Urinary bladder (tissue), 4 donors: ENCODE measurements around the gene PSKH1. TPM values are rescaled to one million over a fixed set of nuclear protein-coding genes. Genes with fewer than 3 reads are reported as not detected.

ENCODE experiments used
- DNase-seq: peaks from one replicate; pipeline ENCODE4 v3.0.0-alpha.2; 2015; ENCODE audit errors: extremely low spot score
- H3K27ac ChIP-seq: one replicate; pipeline ENCODE4 v1.5.1; 2013; ENCODE audit warnings: low read depth, mild to moderate bottlenecking, moderate library complexity
- H3K36me3 ChIP-seq: one replicate; pipeline ENCODE4 v1.6.1; 2013; ENCODE audit warnings: mild to moderate bottlenecking, moderate library complexity; ENCODE audit not compliant: insufficient read depth
- H3K4me1 ChIP-seq: one replicate; pipeline ENCODE4 v1.6.1; 2013; ENCODE audit warnings: mild to moderate bottlenecking, moderate library complexity; ENCODE audit not compliant: insufficient read depth
- H3K4me3 ChIP-seq: one replicate; pipeline ENCODE4 v1.5.1; 2013; ENCODE audit warnings: low read depth, low read length
- WGBS: extraction: QIAGEN DNeasy Blood & Tissue Kit; methylation state at CpG from one replicate; pipeline ENCODE4 v1.1.7; 2013; 5-methylcytosine and 5-hydroxymethylcytosine counted together
- polyA plus RNA-seq: library from polyadenylated mRNA; stranded (reverse); fragments of 200-250 nt; gene quantifications from one replicate; pipeline ENCODE4 v1.2.3, GENCODE V29; 2013
- total RNA-seq: library from RNA; depleted of rRNA; stranded (reverse); fragments of >200 nt; gene quantifications from one replicate; pipeline ENCODE4 v1.2.3, GENCODE V29; 2014
- donor health status: healthy with polysubstance abuse.
- donor health status: healthy.

PSKH1 gene
- total and polyA plus RNA-seq, 2 donors = 9.9 to 39.0 TPM

DNA sequence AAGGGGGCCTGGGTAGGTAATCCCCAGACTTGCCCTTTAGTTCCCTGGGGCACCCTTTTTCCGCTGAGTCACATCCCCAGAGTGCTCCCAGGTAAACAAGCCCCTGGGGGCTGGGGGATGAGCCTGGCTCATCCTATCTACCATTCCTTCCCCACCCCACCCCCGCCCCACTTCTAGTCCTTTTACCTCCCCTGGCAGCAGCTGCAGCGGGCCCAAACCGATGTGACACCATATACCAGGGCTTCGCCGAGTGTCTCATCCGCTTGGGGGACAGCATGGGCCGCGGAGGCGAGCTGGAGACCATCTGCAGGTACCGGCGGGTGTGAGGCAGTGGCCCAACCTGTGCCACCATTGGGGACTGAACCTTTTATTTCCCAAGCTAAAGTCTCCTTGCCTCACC lies 7.5 kb upstream of the PSKH1 start:
- Histone ChIP-seq H3K36me3 (peaks cover 3% of the 10 kb centered on the region), H3K4me3 (no peak overlapping the region), H3K27ac (no peak overlapping the region), H3K4me1 (no peaks in the 10 kb centered on the region)
- 94% methylated on average over 12 of the region's 12 CpGs for WGBS
- DNase-seq = no peak

DNA sequence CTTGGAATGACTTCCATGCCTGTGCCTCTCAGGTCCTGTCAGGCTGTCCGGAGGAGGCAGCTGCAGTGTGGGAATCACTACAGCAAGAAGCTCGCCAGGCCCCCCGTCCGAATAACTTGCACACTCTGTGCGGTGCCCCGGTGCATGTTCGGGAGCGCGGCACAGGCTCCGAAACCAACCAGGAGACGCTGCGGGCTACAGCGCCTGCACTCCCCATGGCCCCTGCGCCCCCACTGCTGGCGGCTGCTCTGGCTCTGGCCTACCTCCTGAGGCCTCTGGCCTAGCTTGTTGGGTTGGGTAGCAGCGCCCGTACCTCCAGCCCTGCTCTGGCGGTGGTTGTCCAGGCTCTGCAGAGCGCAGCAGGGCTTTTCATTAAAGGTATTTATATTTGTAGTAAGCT lies 7.1 kb upstream of the PSKH1 start:
- peaks cover 3% of the 10 kb centered on the region for H3K36me3 ChIP-seq
- no peak overlapping the region for H3K27ac ChIP-seq
- 95% methylated on average over 19 of the region's 19 CpGs for WGBS
- H3K4me1 ChIP-seq = no peaks in the 10 kb centered on the region
- H3K4me3 ChIP-seq = no peak overlapping the region
- no peak for DNase-seq

DNA sequence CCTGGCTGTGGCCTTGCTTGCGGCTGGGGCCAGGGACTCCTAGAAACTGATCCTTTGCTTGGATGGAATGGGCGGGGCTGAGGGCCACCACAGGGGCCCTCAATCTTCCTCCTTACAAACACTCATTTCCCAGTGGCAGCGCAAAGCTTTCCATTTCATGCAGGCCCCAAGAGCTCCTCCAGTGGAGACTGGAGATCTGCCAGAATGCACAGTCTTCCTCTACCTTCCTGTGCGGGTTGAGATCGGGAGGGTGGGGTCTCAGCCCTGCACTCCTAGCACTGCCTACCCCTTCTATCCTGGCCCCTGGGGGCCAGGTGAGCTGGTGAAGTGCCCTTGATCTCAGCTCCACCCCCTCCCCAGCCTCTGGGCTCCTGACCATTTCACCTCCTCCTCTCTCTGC lies 6.7 kb upstream of the PSKH1 start:
- 88% methylated on average over 5 of the region's 5 CpGs for WGBS
- Histone ChIP-seq H3K27ac (no peak overlapping the region), H3K4me3 (no peak overlapping the region), H3K36me3 (peaks cover 1% of the 10 kb centered on the region), H3K4me1 (no peaks in the 10 kb centered on the region)
- no peak for DNase-seq

- no peak for DNase-seq
- H3K4me1 ChIP-seq = no peaks in the 10 kb centered on the region
- no peak overlapping the region for H3K27ac ChIP-seq
- H3K4me3 ChIP-seq = no peak overlapping the region
- 75% methylated on average over 3 of the region's 3 CpGs for WGBS
- H3K36me3 ChIP-seq = no peaks in the 10 kb centered on the region
These were observed 4.7 kb upstream of the PSKH1 start for GRCh38 chr16:67888331-67888730.

DNA sequence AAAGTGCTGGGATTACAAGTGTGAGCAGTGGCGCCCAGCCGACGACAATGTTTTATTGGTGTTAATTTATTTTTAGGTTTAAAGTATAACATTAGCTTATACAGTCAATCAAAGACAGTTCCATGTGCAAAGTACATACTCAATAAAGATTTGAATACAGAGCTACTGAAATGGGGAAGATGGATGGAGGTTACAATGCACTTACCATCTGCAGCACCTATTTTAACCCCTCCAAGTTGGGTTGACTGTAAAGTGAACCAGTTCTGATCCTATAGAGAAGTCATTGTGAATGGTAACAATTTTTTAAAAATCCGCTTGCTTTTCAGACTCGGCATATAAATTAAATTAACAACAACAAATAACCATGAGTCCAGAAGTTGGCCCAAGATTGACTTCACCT lies 679 bp upstream of the PSKH1 start:
- Histone ChIP-seq H3K36me3 (no peaks in the 10 kb centered on the region), H3K27ac (no peak overlapping the region), H3K4me3 (peak overlapping the region; percentile 26), H3K4me1 (no peaks in the 10 kb centered on the region)
- WGBS = 52% methylated on average over 5 of the region's 5 CpGs
- DNase-seq = no peak

DNA sequence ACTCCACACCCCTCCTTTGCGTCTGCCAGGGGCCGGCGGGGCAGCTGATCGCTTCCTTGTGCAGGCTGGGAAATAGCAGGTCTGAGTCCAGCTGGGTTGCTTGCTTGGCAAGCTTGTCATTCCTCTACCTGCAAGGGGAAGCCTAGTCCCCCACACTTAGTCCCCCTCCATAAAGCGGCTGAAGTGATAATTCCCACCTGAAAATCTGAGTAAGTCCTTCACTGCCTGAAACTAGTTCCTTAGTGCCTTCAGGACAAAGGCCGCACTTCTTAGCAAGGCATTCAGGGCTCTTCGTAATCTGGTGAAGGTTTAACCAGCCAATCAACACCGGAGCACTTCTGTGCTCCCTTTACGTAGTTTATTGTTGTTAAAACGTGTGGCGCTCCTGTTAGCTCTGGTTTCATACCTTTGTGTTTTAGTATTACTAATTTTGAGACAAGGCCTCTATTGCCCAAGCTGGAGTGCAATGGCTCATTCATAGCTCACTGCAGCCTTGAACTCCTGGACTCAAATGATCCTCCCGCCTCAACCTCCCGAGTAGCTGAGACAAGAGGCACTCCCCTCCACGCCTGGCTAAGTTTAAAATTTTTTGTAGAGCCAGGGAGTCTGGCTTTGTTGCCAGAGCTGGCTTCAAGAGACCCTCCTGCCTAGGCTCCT lies 817 bp downstream of the PSKH1 start:
- DNase-seq = no peak
- Histone ChIP-seq H3K4me3 (peak overlapping the region; percentile 87), H3K4me1 (no peaks in the 10 kb centered on the region), H3K27ac (peak overlapping the region; percentile 99), H3K36me3 (no peaks in the 10 kb centered on the region)
- WGBS = 18% methylated on average over 14 of the region's 14 CpGs

DNA sequence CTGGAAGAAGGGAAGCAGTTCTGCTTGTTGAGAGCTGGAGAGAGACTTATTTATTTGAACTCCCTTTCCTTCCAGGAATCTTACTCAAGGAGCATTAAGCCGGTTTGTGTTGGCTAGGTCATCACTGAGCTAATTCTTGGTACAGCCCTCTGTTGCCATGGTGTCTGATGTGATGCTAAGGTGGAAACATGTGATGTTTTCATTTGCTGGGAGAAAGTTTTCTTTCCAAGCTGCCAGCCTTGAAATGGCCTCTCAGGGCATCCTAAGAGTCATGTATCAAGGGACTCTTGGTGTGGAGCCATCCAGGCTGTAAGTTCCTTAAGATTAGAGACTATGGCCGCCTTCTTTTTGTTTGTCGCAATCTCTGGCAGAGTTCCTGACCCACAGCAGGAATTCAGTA lies 4.2 kb downstream of the PSKH1 start:
- Histone ChIP-seq H3K27ac (no peak overlapping the region), H3K4me1 (no peaks in the 10 kb centered on the region), H3K4me3 (no peak overlapping the region), H3K36me3 (no peaks in the 10 kb centered on the region)
- DNase-seq = no peak
- WGBS = 63% methylated on average over 3 of the region's 3 CpGs

GRCh38 chr16:67901734-67902133 lies 8.7 kb downstream of the PSKH1 start:
- Histone ChIP-seq H3K4me3 (no peak overlapping the region), H3K36me3 (no peaks in the 10 kb centered on the region), H3K4me1 (no peaks in the 10 kb centered on the region), H3K27ac (no peak overlapping the region)
- DNase-seq = no peak
- WGBS = 93% methylated on average over 5 of the region's 5 CpGs

- no peak for DNase-seq
- 71% methylated on average over 4 of the region's 4 CpGs for WGBS
- Histone ChIP-seq H3K36me3 (no peaks in the 10 kb centered on the region), H3K4me3 (no peak overlapping the region), H3K4me1 (no peaks in the 10 kb centered on the region), H3K27ac (no peak overlapping the region)
These were observed 9.8 kb downstream of the PSKH1 start for GRCh38 chr16:67902831-67903230.

GRCh38 chr16:67907397-67908180 lies 14.5 kb downstream of the PSKH1 start:
- H3K27ac ChIP-seq = no peak overlapping the region
- WGBS = 89% methylated on average over 11 of the region's 11 CpGs
- no peaks in the 10 kb centered on the region for H3K4me1 ChIP-seq
- no peak overlapping the region for H3K4me3 ChIP-seq
- no peak for DNase-seq
- H3K36me3 ChIP-seq = no peaks in the 10 kb centered on the region

DNA sequence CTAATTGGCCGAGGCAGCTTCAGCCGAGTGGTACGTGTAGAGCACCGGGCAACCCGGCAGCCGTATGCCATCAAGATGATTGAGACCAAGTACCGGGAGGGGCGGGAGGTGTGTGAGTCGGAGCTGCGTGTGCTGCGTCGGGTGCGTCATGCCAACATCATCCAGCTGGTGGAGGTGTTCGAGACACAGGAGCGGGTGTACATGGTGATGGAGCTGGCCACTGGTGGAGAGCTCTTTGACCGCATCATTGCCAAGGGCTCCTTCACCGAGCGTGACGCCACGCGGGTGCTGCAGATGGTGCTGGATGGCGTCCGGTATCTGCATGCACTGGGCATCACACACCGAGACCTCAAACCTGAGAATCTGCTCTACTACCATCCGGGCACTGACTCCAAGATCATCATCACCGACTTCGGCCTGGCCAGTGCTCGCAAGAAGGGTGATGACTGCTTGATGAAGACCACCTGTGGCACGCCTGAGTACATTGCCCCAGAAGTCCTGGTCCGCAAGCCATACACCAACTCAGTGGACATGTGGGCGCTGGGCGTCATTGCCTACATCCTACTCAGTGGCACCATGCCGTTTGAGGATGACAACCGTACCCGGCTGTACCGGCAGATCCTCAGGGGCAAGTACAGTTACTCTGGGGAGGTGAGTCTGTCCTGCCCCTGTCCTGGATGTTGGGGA lies 16.1 kb downstream of the PSKH1 start:
- Histone ChIP-seq H3K27ac (no peak overlapping the region), H3K36me3 (no peaks in the 10 kb centered on the region)
- no peak for DNase-seq

GRCh38 chr16:67910158-67910557 lies 17.1 kb downstream of the PSKH1 start:
- Histone ChIP-seq H3K4me1 (no peaks in the 10 kb centered on the region), H3K36me3 (no peaks in the 10 kb centered on the region), H3K4me3 (no peak overlapping the region), H3K27ac (no peak overlapping the region)
- 52% methylated on average over 2 of the region's 2 CpGs for WGBS
- no peak for DNase-seq

More for the DNA sequence above, 16.1 kb downstream of the PSKH1 start:
- no peaks in the 10 kb centered on the region for H3K4me1 ChIP-seq
- no peak overlapping the region for H3K4me3 ChIP-seq
- WGBS = 93% methylated on average over 36 of the region's 36 CpGs

DNA sequence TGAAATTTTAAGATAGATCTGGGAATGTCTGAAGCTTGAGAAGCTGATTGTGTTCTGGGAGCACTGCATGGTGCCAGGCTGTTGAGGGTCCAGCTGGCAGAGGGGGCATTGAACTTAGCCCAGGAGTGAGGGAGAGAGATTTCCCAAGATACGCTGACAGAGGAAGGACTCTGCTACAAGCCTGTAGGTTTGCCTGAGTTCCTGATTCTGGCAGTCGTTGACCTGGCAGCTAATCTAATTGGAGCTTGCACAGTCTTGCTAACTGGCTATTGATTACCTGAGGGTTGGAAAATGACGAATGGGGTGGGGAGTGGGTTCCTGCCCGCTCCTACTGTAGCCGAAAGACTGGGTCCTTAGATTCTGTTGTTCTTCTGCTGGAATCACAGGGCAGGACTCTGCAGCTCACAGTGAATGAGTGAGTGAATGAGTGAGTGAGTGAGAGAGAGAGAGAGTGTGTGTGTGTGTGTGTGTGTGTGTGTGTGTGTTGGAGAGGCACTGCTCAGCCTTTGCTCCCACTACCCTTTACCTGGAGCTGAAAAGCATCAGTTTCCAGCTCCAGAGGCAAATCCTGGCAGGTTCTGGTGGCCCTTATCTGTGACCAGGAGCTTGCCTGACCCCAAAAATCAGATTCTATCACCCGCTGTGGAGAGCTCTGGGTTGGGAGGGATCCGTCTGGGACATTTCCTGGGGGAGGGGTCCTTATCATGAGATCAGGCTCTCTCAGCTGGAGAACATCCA lies 21.9 kb downstream of the PSKH1 start:
- Histone ChIP-seq H3K36me3 (no peaks in the 10 kb centered on the region), H3K27ac (no peak overlapping the region), H3K4me1 (no peaks in the 10 kb centered on the region), H3K4me3 (no peak overlapping the region)
- WGBS = 70% methylated on average over 7 of the region's 7 CpGs
- no peak for DNase-seq
